ENCODE measurements around the gene ATP6V0C. TPM values are rescaled to one million over a fixed set of nuclear protein-coding genes. Genes with fewer than 3 reads are reported as not detected.
"Not testable (repeated sequence)": the region's sequence is repeated elsewhere in the genome, so short reads cannot be mapped to it uniquely, and the experiment has no call there.

Gene ATP6V0C
- total and polyA plus RNA-seq, 7 donors, result 33.2 to 233 (median 51.5) TPM

DNA sequence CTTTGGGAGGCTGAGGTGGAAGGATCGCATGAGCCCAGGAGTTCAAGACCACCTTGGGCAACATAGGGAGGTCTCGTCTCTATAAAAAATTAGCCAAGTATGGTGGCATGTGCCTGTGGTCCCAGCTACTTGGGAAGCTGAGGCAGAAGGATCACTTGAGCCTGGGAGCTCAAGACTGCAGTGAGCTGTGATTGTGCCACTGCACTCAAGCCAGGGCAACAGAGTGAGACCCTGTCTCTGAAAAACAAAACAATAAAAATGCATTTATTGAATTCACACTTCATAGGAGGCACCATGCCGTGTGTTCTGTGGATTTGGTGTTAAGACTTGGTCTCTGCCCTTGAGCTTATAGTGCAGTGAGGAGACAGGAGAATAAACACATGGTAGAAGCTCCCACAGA is 36.4 kb upstream of the ATP6V0C start:
- intact Hi-C loops (cut with DNase I), result loop anchor here (5.0 kb wide), 1 partner anchor 35 kb away; the partner anchor contains the start of gene ATP6V0C
- H3K4me1 ChIP-seq, result peaks cover 0 to 40% (median 29%) of the 10 kb centered on the region in 4 donors
- 93 to 96% methylated on average over 3 of the region's 3 CpGs for WGBS, 2 donors

DNA sequence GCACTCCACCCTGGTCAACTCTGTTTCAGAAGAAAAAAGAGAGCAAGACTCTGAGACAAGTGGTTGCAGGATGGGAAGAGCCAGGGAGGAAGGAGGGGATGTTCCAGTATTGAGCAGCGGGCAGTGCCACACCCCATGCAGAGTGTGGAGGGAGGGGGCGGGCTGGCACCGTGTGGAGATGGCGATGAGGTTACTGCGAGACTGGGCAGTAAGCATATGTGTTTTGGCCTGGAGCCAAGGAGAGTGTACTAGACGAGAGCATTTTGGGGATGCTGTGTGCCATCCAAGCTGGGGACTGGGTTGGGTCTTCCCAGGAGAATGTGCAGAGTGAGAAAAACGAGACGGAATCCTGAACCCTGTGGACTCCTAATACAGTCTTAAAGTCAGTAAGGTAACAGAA is 35.5 kb upstream of the ATP6V0C start:
- Histone ChIP-seq H3K4me1 (peaks cover 0 to 45% (median 37%) of the 10 kb centered on the region in 4 donors), H3K4me3 (no peak overlapping the region), H3K27ac (no peak overlapping the region), H3K36me3 (no peaks in the 10 kb centered on the region), H3K27me3 (peaks cover under 1 to 4% (median 2%) of the 10 kb centered on the region in 3 donors), H3K9me3 (no peaks in the 10 kb centered on the region)
- TF ChIP-seq POLR2AphosphoS5 (IDR thresholded peaks at IDR 0.05) (no peak), POLR2A (IDR thresholded peaks at IDR 0.05) (no peak), EP300 (IDR thresholded peaks at IDR 0.05) (no peak)
- TF ChIP-seq, protein P1, sequence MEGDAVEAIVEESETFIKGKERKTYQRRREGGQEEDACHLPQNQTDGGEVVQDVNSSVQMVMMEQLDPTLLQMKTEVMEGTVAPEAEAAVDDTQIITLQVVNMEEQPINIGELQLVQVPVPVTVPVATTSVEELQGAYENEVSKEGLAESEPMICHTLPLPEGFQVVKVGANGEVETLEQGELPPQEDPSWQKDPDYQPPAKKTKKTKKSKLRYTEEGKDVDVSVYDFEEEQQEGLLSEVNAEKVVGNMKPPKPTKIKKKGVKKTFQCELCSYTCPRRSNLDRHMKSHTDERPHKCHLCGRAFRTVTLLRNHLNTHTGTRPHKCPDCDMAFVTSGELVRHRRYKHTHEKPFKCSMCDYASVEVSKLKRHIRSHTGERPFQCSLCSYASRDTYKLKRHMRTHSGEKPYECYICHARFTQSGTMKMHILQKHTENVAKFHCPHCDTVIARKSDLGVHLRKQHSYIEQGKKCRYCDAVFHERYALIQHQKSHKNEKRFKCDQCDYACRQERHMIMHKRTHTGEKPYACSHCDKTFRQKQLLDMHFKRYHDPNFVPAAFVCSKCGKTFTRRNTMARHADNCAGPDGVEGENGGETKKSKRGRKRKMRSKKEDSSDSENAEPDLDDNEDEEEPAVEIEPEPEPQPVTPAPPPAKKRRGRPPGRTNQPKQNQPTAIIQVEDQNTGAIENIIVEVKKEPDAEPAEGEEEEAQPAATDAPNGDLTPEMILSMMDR (IDR thresholded peaks at IDR 0.05), result no peak
- DNase-seq, result no peak
- intact Hi-C loops (cut with DNase I), result loop anchor here (5.0 kb wide), 1 partner anchor 34 kb away; the partner anchor contains the start of gene ATP6V0C
- WGBS, 2 donors, result 57 to 78% methylated on average over 8 of the region's 8 CpGs

More for the DNA sequence above, 36.4 kb upstream of the ATP6V0C start:
- Histone ChIP-seq H3K27ac (no peak overlapping the region), H3K27me3 (peaks cover 10 to 13% (median 11%) of the 10 kb centered on the region in 3 donors), H3K36me3 (no peaks in the 10 kb centered on the region), H3K9me3 (no peaks in the 10 kb centered on the region), H3K4me3 (no peak overlapping the region)
- TF ChIP-seq EP300 (IDR thresholded peaks at IDR 0.05) (no peak), POLR2A (IDR thresholded peaks at IDR 0.05) (no peak)
- no peak for DNase-seq

GRCh38 chr16:2479996-2480395 is 33.8 kb upstream of the ATP6V0C start:
- H3K36me3 ChIP-seq, H3K27ac ChIP-seq, H3K4me3 ChIP-seq, H3K27me3 ChIP-seq, H3K9me3 ChIP-seq, DNase-seq: not testable (repeated sequence)
- H3K4me1 ChIP-seq, result peaks cover 0 to 41% (median 39%) of the 10 kb centered on the region in 4 donors
- 96 to 97% methylated on average over 10 of the region's 10 CpGs for WGBS, 2 donors
- intact Hi-C loops (cut with DNase I), result loop anchor here (5.0 kb wide), 2 partner anchors 32 to 53 kb away; partner anchors contain the start of genes ATP6V0C and CCNF

GRCh38 chr16:2480948-2481347 is 32.8 kb upstream of the ATP6V0C start:
- no peak for DNase-seq
- no peaks in the 10 kb centered on the region for H3K36me3 ChIP-seq
- no peaks in the 10 kb centered on the region for H3K27me3 ChIP-seq
- TF ChIP-seq EP300 (IDR thresholded peaks at IDR 0.05), result no peak
- no peak for TF ChIP-seq POLR2AphosphoS5 (IDR thresholded peaks at IDR 0.05)
- TF ChIP-seq, protein P1 (IDR thresholded peaks at IDR 0.05), result no peak
- no peak for TF ChIP-seq POLR2A (IDR thresholded peaks at IDR 0.05)
- H3K4me3 ChIP-seq, result no peak overlapping the region
- intact Hi-C loops (cut with DNase I), result loop anchor here (5.0 kb wide), 1 partner anchor 54 kb away; the partner anchor contains the start of gene CCNF
- H3K27ac ChIP-seq, result no peak overlapping the region
- H3K4me1 ChIP-seq, result peaks cover 0 to 35% (median 32%) of the 10 kb centered on the region in 4 donors
- WGBS, 2 donors, result 21 to 71% methylated on average over 12 of the region's 12 CpGs
- no peaks in the 10 kb centered on the region for H3K9me3 ChIP-seq

- H3K9me3 ChIP-seq, result no peaks in the 10 kb centered on the region
- no peaks in the 10 kb centered on the region for H3K36me3 ChIP-seq
- no peak overlapping the region for H3K4me3 ChIP-seq
- DNase-seq, result no peak
- TF ChIP-seq POLR2AphosphoS5 (IDR thresholded peaks at IDR 0.05), result no peak
- peaks cover 0 to 30% (median 26%) of the 10 kb centered on the region in 4 donors for H3K4me1 ChIP-seq
- intact Hi-C loops (cut with DNase I), result loop anchor here (5.0 kb wide), 1 partner anchor 54 kb away; the partner anchor contains the start of gene CCNF
- 73 to 83% methylated on average over 7 of the region's 7 CpGs for WGBS, 2 donors
- peak overlapping the region in 2 of 4 donors; percentile 86 to 91 for H3K27ac ChIP-seq
- no peaks in the 10 kb centered on the region for H3K27me3 ChIP-seq
Observed at GRCh38 chr16:2481676-2482075, 32.1 kb upstream of the ATP6V0C start.

DNA sequence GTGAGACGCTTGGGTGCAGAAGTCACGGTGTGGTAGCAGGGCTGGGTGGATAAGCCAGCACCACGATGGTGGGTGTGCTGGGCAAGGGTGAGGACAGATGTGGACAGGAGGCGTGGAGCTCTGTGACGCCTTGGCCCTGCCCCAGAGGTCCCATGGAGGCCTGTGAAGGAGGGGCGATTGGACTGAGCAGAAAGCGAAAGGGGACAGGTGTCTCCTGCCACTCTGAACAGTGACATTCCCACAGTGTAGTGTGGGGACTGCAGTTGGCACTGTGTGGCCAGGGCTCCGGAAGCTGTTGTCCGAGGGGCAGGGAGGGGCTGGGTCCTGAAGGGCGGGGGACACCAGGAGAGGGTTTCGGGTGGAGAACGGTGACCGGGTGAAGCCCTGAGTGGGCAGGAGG is 31.5 kb upstream of the ATP6V0C start:
- H3K27ac ChIP-seq, result peak overlapping the region; percentile 83 to 91 (median 84)
- intact Hi-C loops (cut with DNase I), result loop anchor here (5.0 kb wide), 1 partner anchor 55 kb away; the partner anchor contains the start of gene CCNF
- WGBS, 2 donors, result 79 to 80% methylated on average over 13 of the region's 13 CpGs
- TF ChIP-seq, protein P1 (IDR thresholded peaks at IDR 0.05), result no peak
- TF ChIP-seq POLR2A (IDR thresholded peaks at IDR 0.05), result no peak
- no peak for TF ChIP-seq EP300 (IDR thresholded peaks at IDR 0.05)
- no peak for TF ChIP-seq POLR2AphosphoS5 (IDR thresholded peaks at IDR 0.05)
- no peak for DNase-seq
- H3K4me3 ChIP-seq, result peak overlapping the region in 3 of 4 donors; percentile 36 to 41 (median 40)
- H3K27me3 ChIP-seq, result no peaks in the 10 kb centered on the region
- no peaks in the 10 kb centered on the region for H3K9me3 ChIP-seq
- H3K36me3 ChIP-seq, result no peaks in the 10 kb centered on the region
- H3K4me1 ChIP-seq, result peaks cover 0 to 30% (median 26%) of the 10 kb centered on the region in 4 donors
